ENCODE data around the gene TMEM156.
"Not testable (repeated sequence)": the region's sequence is repeated elsewhere in the genome, so short reads cannot be mapped to it uniquely, and the experiment has no call there.

Gene TMEM156

DNA sequence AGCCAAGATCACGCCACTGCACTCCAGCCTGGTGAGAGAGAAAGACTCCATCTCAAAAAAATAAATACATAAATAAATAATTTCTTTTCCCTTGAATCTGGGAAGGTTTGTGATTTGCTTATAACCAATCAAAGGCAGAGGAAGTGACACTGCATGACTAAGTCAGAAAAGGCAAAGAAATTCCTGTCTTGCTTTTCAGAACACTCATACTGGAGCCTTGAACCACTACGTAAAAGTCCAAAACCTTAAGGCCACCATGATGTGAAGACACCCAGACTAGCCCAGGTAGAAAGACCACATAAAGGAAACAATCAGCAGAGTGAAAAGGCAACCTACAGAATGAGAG is 36.6 kb downstream of the TMEM156 start:
- peak; percentile 15 for DNase-seq (ENCODE audit: low read depth)
- no peak for TF ChIP-seq CTCF (IDR thresholded peaks at IDR 0.05; ENCODE audit: insufficient read depth, low read depth, low read length, missing control alignments)
- no peak overlapping the region for H3K4me3 ChIP-seq (ENCODE audit: low read length)

DNA sequence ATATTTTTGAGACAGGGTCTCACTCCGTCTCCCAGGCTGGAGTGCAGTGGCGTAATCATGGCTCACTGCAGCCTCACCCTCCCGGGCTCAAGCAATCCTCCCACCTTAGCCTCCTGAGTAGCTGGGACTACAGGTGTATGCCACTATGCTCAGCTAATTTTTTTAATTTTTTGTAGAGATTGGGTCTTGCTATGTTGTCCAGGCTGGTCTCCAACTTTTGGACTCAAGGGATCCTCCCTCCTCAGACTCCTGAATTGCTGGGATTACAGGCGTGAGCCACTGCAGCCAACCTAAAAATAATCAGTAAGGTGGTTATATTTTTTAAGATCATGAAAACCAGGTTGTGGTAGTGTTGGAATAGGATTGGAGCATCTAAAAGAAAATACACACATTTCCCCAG is 38.1 kb downstream of the TMEM156 start:
- no peak for DNase-seq (ENCODE audit: low read depth)
- no peak overlapping the region for H3K4me3 ChIP-seq (ENCODE audit: low read length)
- no peak for TF ChIP-seq CTCF (IDR thresholded peaks at IDR 0.05; ENCODE audit: insufficient read depth, low read depth, low read length, missing control alignments)

DNA sequence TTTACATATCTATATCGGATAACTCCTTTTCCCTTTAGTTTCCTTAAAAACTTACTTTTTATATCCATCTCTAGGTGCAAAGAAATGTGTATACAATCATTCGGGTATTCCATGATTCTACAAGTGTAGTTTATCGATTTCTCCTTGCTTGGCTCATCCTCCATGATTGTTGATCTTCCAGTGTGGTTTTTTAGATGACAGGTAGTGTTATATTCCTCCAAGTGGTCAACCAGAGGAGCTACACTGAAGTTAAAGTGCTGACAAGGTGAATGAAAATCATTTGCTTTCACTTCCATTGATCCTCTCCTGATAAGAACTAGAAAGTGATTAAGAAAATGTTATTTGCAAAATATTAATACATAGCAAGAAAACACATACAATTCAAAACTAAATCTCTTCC is 38.5 kb downstream of the TMEM156 start:
- TF ChIP-seq CTCF (IDR thresholded peaks at IDR 0.05; ENCODE audit: insufficient read depth, low read depth, low read length, missing control alignments), result no peak
- H3K4me3 ChIP-seq (ENCODE audit: low read length), result no peak overlapping the region
- DNase-seq (ENCODE audit: low read depth), result no peak

DNA sequence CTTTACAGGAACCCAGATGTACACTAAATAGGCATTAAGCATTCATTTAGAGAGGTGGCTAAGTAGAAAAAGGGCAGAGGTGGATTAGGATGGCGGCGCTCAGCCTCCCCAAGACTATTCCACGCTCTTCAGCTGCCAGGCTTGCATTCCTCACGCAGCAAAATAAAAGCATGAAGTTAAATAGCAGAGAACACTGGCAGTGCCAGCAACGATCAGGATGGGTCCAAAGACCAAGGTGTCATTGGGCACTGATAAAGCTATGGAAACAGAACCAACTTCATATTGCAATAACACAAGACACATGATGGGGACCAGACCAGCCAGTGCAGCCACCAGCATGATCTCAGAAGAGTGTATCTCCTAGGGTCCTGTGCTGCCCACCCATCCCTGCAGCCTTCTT is 42.0 kb downstream of the TMEM156 start:
- DNase-seq (ENCODE audit: low read depth), result no peak
- no peak overlapping the region for H3K4me3 ChIP-seq (ENCODE audit: low read length)
- TF ChIP-seq CTCF (IDR thresholded peaks at IDR 0.05; ENCODE audit: insufficient read depth, low read depth, low read length, missing control alignments), result no peak

DNA sequence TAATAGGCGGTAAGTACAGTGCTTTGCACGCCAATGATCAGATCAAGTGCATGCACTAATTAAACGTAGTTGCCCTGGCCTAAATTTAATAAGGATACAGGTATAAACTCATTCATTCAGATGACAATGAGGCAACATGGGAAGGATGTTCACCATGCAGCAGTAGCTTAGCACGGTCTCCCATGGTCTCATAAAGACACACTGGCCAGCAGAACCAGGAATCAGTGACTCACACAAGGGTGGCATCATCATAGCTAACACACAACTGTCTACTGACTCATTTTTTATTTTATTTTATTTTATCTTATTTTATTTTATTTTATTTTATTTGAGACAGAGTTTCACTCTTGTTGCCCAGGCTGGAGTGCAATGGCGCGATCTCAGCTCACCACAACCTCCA is 42.7 kb downstream of the TMEM156 start:
- DNase-seq (ENCODE audit: low read depth), result peak; percentile 69
- TF ChIP-seq CTCF (IDR thresholded peaks at IDR 0.05; ENCODE audit: insufficient read depth, low read depth, low read length, missing control alignments), result no peak
- H3K4me3 ChIP-seq (ENCODE audit: low read length), result no peak overlapping the region

DNA sequence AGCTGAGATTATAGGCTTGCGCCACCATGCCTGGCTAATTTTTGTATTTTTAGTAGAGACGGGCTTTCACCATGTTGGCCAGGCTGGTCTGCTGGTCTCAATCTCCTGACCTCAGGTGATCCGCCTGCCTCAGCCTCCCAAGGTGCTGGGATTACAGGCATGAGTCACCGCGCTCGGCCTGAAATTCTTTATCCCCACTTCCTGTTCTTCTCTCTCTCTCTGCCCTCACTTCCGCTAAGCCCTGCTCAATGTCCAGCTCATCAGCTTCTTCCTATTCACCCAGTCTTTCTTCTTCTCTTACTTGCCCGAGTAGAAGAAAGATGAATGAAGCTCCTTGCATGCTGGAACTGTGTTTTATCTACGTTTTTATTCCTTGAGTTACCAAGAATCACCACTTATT is 43.9 kb downstream of the TMEM156 start:
- not testable (repeated sequence) for H3K4me3 ChIP-seq (ENCODE audit: low read length)
- peak; percentile 49 for DNase-seq (ENCODE audit: low read depth)

- no peak overlapping the region for H3K4me3 ChIP-seq (ENCODE audit: low read length)
- no peak for DNase-seq (ENCODE audit: low read depth)
- no peak for TF ChIP-seq CTCF (IDR thresholded peaks at IDR 0.05; ENCODE audit: insufficient read depth, low read depth, low read length, missing control alignments)
Measured at GRCh38 chr4:38987491-38987890, 44.7 kb downstream of the TMEM156 start.
